ENCODE results near the gene LENEP.
A peak's percentile ranks its signal among the peaks of the same experiment; 100 is the strongest.

LENEP gene, protein sequence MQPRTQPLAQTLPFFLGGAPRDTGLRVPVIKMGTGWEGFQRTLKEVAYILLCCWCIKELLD

DNA sequence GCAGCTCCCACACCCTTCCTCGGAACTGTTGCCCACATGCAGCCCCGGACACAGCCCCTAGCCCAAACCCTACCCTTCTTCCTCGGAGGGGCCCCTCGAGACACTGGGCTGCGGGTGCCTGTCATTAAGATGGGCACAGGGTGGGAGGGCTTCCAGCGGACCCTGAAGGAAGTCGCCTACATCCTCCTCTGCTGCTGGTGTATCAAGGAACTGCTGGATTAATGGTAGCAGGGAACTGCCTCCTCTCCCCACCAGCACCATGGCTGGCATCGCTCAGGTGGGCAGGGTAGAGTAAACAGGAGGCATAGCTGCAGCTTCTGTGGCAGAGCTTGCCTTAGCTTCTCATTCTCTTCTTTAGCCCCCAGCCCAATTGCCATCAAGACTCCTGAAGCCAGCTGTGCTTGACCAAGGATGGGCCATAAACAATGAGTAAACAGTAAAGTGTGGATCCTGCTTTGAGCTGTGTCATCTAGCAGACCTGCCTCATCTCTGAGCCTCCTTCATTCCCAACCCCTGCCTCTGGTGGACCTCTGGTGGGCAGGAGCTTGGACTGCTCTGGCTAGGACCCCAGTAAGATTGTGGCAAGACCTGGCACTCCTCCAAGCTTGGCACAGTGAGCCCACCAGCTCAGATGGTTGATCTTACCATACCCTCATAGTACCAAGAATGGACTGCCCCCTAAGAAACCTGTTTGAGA is at the start of gene LENEP:
Gene LENEP, plus strand, starts transcription at position 15 of the 697 bp plus-strand sequence. Its CDS starts 22 bp downstream, at position 37.
- TF ChIP-seq, protein P1, sequence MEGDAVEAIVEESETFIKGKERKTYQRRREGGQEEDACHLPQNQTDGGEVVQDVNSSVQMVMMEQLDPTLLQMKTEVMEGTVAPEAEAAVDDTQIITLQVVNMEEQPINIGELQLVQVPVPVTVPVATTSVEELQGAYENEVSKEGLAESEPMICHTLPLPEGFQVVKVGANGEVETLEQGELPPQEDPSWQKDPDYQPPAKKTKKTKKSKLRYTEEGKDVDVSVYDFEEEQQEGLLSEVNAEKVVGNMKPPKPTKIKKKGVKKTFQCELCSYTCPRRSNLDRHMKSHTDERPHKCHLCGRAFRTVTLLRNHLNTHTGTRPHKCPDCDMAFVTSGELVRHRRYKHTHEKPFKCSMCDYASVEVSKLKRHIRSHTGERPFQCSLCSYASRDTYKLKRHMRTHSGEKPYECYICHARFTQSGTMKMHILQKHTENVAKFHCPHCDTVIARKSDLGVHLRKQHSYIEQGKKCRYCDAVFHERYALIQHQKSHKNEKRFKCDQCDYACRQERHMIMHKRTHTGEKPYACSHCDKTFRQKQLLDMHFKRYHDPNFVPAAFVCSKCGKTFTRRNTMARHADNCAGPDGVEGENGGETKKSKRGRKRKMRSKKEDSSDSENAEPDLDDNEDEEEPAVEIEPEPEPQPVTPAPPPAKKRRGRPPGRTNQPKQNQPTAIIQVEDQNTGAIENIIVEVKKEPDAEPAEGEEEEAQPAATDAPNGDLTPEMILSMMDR (conservative IDR thresholded peaks at IDR 0.05): no peak
- TF ChIP-seq ZFX (IDR thresholded peaks at IDR 0.05): no peak
- no peak within 1 kb of the TSS for H3K27ac ChIP-seq

DNA sequence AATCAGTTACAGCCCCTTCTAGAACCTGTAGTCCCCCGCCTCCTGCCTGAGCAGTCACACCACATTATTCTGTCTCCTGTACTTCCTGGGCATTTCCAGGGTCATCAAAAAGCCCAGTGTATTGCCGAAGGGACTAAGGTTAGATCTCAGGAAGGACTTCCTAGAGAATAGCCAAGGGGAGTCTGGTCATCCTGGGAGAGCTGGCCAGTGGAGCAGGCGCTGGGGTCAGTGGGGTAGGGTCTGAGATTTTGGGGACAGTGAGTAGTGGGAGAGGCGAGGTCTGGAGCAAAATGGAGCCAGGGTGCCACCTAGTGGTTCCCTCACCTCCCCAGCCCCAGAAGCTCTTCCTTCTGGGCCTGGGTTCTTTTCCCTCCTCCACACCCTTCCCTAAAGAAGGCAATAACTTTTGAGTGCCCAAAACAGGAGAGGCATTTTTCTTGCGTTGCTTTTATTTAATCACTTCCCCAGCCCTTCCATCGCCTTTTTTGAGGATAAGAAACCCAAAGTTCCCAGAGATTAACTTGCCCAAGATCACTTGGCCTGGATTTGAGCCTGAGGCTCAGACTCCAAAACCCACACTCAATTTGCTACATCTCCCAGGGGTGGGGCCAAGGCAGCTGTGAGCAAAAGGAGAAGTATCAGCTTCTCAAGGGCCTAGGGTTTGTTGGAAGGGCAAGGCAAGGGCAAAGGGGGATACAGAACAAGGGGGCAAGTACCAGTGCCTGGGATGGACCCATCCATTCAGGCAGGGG is 49.6 kb upstream of the LENEP start:
- no peak overlapping the region for H3K27ac ChIP-seq
- TF ChIP-seq, protein P1 (conservative IDR thresholded peaks at IDR 0.05): peak; percentile 95
- no peak for TF ChIP-seq ZFX (IDR thresholded peaks at IDR 0.05)

DNA sequence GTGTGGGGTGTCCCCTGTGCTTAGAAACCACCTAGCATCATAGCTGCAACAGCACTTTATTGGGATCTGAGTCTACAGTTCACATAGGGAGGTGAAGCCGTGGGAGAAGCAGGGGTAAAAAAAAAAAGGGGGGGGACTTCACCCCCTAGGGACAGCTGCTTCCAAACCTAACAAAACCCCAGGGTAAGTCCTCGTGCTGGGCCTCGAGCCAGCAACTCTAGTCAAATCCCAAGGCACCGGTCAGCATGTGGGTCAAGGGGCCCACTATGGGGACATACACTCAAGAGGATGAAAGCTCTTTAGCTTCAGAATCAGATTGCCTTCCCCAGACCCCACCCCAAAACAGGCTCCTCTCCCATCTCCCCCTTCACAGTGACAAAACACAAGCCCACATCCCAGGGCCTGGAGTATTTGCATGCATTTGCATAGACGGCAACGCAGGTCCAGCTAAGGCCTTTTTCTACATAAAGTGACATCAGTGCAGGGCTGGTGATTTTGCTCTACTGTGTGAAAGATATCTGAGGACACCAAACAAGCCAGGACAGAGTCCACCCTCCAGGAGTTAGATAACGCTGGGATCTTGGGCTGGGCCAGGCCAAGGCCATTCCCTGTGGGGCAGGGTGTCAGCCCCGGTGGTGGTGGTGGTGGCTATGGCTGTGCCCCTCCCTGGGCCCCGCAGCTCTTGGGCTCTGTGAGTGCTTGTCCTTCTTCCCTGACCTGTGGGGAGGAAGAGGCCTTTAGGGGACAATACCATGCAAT is 48.8 kb upstream of the LENEP start:
- H3K27ac ChIP-seq: no peak overlapping the region
- TF ChIP-seq ZFX (IDR thresholded peaks at IDR 0.05): no peak
- TF ChIP-seq, protein P1 (conservative IDR thresholded peaks at IDR 0.05): no peak

DNA sequence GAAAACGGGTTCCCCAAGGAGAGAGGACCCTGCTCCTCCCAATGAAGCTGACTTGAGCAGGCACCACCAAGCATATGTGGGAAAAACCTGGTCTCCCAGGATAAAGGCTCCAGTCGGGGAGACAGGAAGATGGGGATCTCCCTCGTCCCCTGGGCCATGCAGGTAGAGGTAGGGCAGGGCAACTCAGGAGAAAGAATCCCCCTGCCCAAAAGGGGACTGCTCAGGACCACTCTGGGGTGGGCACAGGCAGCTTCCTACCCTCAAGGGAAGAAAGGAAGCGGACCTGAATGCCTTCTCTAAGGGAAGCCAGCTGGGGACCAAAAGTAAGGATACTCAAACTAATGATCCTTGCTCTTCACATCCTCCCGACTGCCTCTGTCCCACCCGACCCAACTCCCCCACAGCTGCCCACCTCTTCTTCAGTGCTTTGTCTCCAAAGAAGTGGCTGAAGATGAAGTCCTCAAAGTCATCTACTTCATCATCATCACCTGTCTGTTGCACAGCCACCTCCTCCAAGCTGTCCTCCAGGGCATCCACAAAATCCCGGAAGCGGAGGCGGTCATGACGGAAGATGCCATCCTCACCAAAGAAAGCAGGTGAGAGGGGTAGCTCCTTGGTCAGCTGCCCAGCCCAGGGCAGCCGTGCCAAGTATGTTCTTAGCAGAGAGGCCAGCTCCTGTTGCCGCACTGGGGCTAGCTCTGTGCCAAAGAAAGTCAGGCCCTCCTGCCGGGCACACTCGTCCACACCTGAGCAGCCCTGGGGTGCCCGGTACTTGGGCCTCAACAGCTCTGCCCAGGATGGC is 48.0 kb upstream of the LENEP start:
- TF ChIP-seq, protein P1 (conservative IDR thresholded peaks at IDR 0.05): no peak
- no peak for TF ChIP-seq ZFX (IDR thresholded peaks at IDR 0.05)
- no peak overlapping the region for H3K27ac ChIP-seq

DNA sequence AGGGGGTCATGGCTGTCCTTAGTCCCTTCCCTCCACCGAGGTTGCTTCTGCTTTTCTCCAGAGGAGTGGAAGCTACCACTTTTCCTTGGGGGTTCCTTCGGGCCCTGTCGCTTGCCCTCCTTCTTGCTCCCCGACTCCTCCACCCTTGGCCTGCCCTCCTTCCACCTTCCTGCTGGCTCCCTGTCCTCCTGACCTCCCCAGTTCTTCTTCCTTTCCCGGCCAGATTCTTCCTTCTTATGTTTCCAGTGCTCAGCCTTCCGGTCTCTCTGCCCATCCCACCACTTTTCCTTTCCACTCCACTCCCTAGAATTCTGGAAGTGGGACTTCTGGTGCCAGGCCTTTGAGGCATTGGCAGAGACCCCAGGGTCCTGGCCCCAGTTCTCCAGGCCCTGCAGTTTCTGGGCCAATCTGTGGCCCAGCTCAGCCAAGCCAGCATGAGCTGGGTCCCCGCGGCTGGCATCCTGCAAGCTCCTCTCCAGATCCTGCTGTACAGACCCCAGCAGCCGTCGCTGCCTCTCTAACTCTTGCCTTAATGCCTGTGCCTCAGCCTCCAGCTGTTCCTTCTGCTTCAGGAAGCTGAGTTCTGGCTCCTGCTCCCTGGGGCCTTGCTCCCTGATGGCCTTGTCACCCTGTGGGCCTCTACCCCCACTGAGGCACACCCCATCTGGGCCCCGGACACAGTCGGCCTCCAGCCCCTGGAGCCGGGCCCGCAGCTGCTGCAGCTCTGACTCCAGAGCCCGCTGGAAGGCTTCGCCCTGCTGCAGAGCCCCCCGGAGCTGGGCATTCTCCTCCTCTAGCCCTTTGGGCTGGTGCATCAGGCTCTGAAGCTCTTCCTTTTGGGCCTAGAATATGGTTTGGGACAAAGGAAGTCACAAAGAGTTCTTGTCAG is 47.2 kb upstream of the LENEP start:
- TF ChIP-seq, protein P1 (conservative IDR thresholded peaks at IDR 0.05): no peak
- TF ChIP-seq ZFX (IDR thresholded peaks at IDR 0.05): no peak
- H3K27ac ChIP-seq: no peak overlapping the region

DNA sequence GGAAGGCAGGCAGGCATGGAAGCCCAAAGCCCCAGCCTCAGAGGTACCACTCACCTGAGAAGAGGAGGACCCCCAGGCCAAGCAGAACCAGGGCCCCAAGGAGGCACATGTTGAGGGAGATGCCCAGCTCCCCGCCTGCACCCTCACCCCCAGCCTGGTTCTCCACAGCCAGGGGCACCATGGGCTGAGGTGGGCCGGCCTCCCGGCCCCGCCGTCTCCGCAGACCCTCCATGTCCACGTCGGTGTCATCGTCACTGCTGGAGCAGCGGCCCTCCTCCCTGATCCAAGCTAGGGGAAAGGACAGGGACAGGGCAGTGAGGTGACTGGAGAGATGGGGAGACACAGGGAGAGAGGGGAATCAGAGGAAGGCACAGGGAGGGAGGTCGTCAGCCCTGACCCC is 45.3 kb upstream of the LENEP start:
- H3K27ac ChIP-seq: no peak overlapping the region
- TF ChIP-seq, protein P1 (conservative IDR thresholded peaks at IDR 0.05): no peak
- no peak for TF ChIP-seq ZFX (IDR thresholded peaks at IDR 0.05)

Data from C4-2B (cell line).